Endodermal cell (in vitro differentiated cells): ENCODE data around the gene ZBED5. TPM values are rescaled to one million over a fixed set of nuclear protein-coding genes. Genes with fewer than 3 reads are reported as not detected.
A peak's percentile ranks its signal among the peaks of the same experiment; 100 is the strongest.

Experiments
- DNase-seq: peaks from one replicate; pipeline ENCODE4 v3.0.0-alpha.2; 2017
- H3K27ac ChIP-seq: 2 replicates; pipeline ENCODE4 v1.5.1; 2013; ENCODE audit warnings: mild to moderate bottlenecking, low read depth, low read length, moderate library complexity
- H3K27me3 ChIP-seq: 2 replicates; pipeline ENCODE4 v1.6.1; 2013; ENCODE audit warnings: mild to moderate bottlenecking, low read length, moderate library complexity; ENCODE audit not compliant: insufficient read depth, control insufficient read depth, poor library complexity, severe bottlenecking
- H3K36me3 ChIP-seq: 2 replicates; pipeline ENCODE4 v1.7.0; 2013; ENCODE audit warnings: mild to moderate bottlenecking, low read length, moderate library complexity; ENCODE audit not compliant: control insufficient read depth, insufficient read depth
- H3K4me1 ChIP-seq: one replicate; pipeline ENCODE4 v1.7.0; 2013; ENCODE audit warnings: low read length; ENCODE audit not compliant: control insufficient read depth, insufficient read depth
- H3K4me3 ChIP-seq: 2 replicates; pipeline ENCODE4 v1.5.1; 2013; ENCODE audit warnings: mild to moderate bottlenecking, low read length, moderate library complexity
- H3K9ac ChIP-seq: 2 replicates; pipeline ENCODE4 v1.6.1; 2013; ENCODE audit warnings: mild to moderate bottlenecking, low read length, moderate library complexity; ENCODE audit not compliant: poor library complexity, severe bottlenecking; ENCODE audit errors: extremely low read depth
- H3K9me3 ChIP-seq: 2 replicates; pipeline ENCODE4 v1.6.1; 2013; ENCODE audit warnings: mild to moderate bottlenecking, low read length, moderate library complexity; ENCODE audit not compliant: control insufficient read depth
- H3K27ac Mint-ChIP-seq: 2 replicates; pipeline ENCODE4 v1.8.0; 2020; ENCODE audit warnings: mixed read lengths
- H3K27me3 Mint-ChIP-seq: 2 replicates; pipeline ENCODE4 v1.8.0; 2021; ENCODE audit warnings: mild to moderate bottlenecking, mixed read lengths; ENCODE audit not compliant: insufficient read depth
- H3K36me3 Mint-ChIP-seq: 2 replicates; pipeline ENCODE4 v1.8.0; 2020; ENCODE audit warnings: low read depth, mixed read lengths
- H3K4me1 Mint-ChIP-seq: 2 replicates; pipeline ENCODE4 v1.8.0; 2020; ENCODE audit warnings: mixed read lengths
- H3K4me3 Mint-ChIP-seq: 2 replicates; pipeline ENCODE4 v1.8.0; 2020; ENCODE audit warnings: mild to moderate bottlenecking, moderate library complexity, mixed read lengths
- H3K9me3 Mint-ChIP-seq: 2 replicates; pipeline ENCODE4 v1.8.0; 2020; ENCODE audit warnings: mild to moderate bottlenecking, mixed read lengths
- CTCF ChIP-seq: fragments of 200-600 bp; sonication (generic); conservative IDR thresholded peaks from 2 replicates; pipeline ENCODE4 v1.5.0; 2021; ENCODE audit warnings: antibody characterized with exemption, mild to moderate bottlenecking
- WGBS, 2 experiments: methylation state at CpG; one replicate each; pipeline versions ENCODE4 v1.1.5 to v1.1.7; 2013; ENCODE audit warnings: missing lambda C conversion rate in 2 of 2, mixed read lengths in 1 of 2; ENCODE audit not compliant: insufficient coverage in 1 of 2, insufficient read length in 1 of 2; 5-methylcytosine and 5-hydroxymethylcytosine counted together
- total RNA-seq, 2 donors: library from RNA; stranded (reverse); fragmentation: NEBNext Ultra II Directional in 1 of 2; extraction: Animal tissue kit (Norgen Biotek cat#: 25700) in 1 of 2; gene quantifications; 2 replicates in 1 of 2; 3 replicates in 1 of 2; pipeline ENCODE4 v1.2.1, GENCODE V29; 2021

The ZBED5 gene
- total RNA-seq, 2 donors from 2014 or later, result 51.6 to 57.8 TPM

- no peak for DNase-seq
- Mint-ChIP-seq H3K27ac (peak overlapping the region; percentile 99), H3K4me1 (peaks cover 33% of the 10 kb centered on the region), H3K27me3 (no peaks in the 10 kb centered on the region), H3K4me3 (peak overlapping the region; percentile 96), H3K36me3 (peaks cover 68% of the 10 kb centered on the region), H3K9me3 (no peaks in the 10 kb centered on the region)
- Histone ChIP-seq H3K9ac (no peak overlapping the region), H3K4me3 (peak overlapping the region; percentile 97), H3K4me1 (peaks cover 3% of the 10 kb centered on the region), H3K27me3 (no peaks in the 10 kb centered on the region), H3K27ac (no peak overlapping the region), H3K9me3 (no peaks in the 10 kb centered on the region), H3K36me3 (peaks cover 64% of the 10 kb centered on the region)
- 97 to 100% methylated on average over 1 to 4 of the region's 4 CpGs for WGBS, 2 experiments
- no peak for TF ChIP-seq CTCF
These were observed 51.6 kb downstream of the ZBED5 start for GRCh38 chr11:10806206-10806605.

- H3K27me3 ChIP-seq, result no peaks in the 10 kb centered on the region
- H3K36me3 ChIP-seq, result peaks cover 69% of the 10 kb centered on the region
- H3K27ac Mint-ChIP-seq, result peak overlapping the region; percentile 57
- H3K27ac ChIP-seq, result no peak overlapping the region
- peaks cover 3% of the 10 kb centered on the region for H3K4me1 ChIP-seq
- H3K4me3 Mint-ChIP-seq, result peak overlapping the region; percentile 96
- H3K9me3 ChIP-seq, result no peaks in the 10 kb centered on the region
- no peak for DNase-seq
- no peak overlapping the region for H3K9ac ChIP-seq
- WGBS, 2 experiments, result 95% methylated on average over 8 of the region's 8 CpGs
- H3K9me3 Mint-ChIP-seq, result no peaks in the 10 kb centered on the region
- peak overlapping the region; percentile 97 for H3K4me3 ChIP-seq
- peaks cover 33% of the 10 kb centered on the region for H3K4me1 Mint-ChIP-seq
- TF ChIP-seq CTCF, result no peak
- H3K27me3 Mint-ChIP-seq, result no peaks in the 10 kb centered on the region
- H3K36me3 Mint-ChIP-seq, result peaks cover 73% of the 10 kb centered on the region
These were observed 52.1 kb downstream of the ZBED5 start for GRCh38 chr11:10805741-10806140.

GRCh38 chr11:10803676-10804075, 54.2 kb downstream of the ZBED5 start:
- H3K4me1 ChIP-seq, result peaks cover 3% of the 10 kb centered on the region
- Mint-ChIP-seq H3K27me3 (no peaks in the 10 kb centered on the region), H3K4me3 (no peak overlapping the region), H3K4me1 (peaks cover 23% of the 10 kb centered on the region), H3K27ac (peak overlapping the region; percentile 10), H3K9me3 (no peaks in the 10 kb centered on the region), H3K36me3 (peaks cover 94% of the 10 kb centered on the region)
- WGBS, 2 experiments, result 91 to 95% methylated on average over 4 to 6 of the region's 6 CpGs
- peak overlapping the region; percentile 97 for H3K4me3 ChIP-seq
- no peaks in the 10 kb centered on the region for H3K9me3 ChIP-seq
- peaks cover 89% of the 10 kb centered on the region for H3K36me3 ChIP-seq
- no peak for DNase-seq
- TF ChIP-seq CTCF, result no peak
- H3K9ac ChIP-seq, result no peak overlapping the region
- H3K27me3 ChIP-seq, result no peaks in the 10 kb centered on the region
- no peak overlapping the region for H3K27ac ChIP-seq

Other genes with a start within 250 kb of the ZBED5 start
- 1 to 10 TPM; 4.2 to 7.3 TPM for gene IRAG1, start 164.3 kb downstream of the ZBED5 start, total RNA-seq
- 10 to 100 TPM; 32.7 to 37.5 TPM for gene CTR9, start 106.8 kb downstream of the ZBED5 start, total RNA-seq
- gene EIF4G2, start 49.1 kb downstream of the ZBED5 start, total RNA-seq, result 1,000 to 10,000 TPM in 1 of 2 donors, 100 to 1,000 TPM in 1; 753 to 1,007 TPM